HG02678 (cell line): Measurements from ENCODE around the gene FLAD1.

Experiments used
- ATAC-seq: cut with Tn5 transposase; IDR thresholded peaks from one replicate; pipeline ENCODE4 v1.9.1; 2021; ENCODE audit warnings: mild to moderate bottlenecking, moderate library complexity; ENCODE audit not compliant: unreplicated experiment

Gene FLAD1

GRCh38 chr1:154982897-154983648 is at the start of gene FLAD1:
FLAD1 (plus strand) TSS chr1:154983344; CDS start chr1:154983695, 351 bp downstream.
- ATAC-seq, result peak; percentile 99

- ATAC-seq, result no peak
These were observed 48.7 kb upstream of the FLAD1 start for GRCh38 chr1:154934358-154934948.

- no peak for ATAC-seq
These were observed 47.2 kb upstream of the FLAD1 start for GRCh38 chr1:154935749-154936554.

- ATAC-seq, result peak; percentile 79
These were observed 46.5 kb upstream of the FLAD1 start, which contains the start of gene PMVK for GRCh38 chr1:154936555-154937084. PMVK (minus strand) TSS chr1:154936719; CDS start chr1:154936685, 34 bp downstream.

GRCh38 chr1:154937085-154937987 is 45.8 kb upstream of the FLAD1 start:
- ATAC-seq, result peak; percentile 56

- no peak for ATAC-seq
These were observed 45.2 kb upstream of the FLAD1 start for GRCh38 chr1:154937988-154938386.

GRCh38 chr1:154938604-154939399 is 44.3 kb upstream of the FLAD1 start:
- no peak for ATAC-seq

- no peak for ATAC-seq
These were observed 43.0 kb upstream of the FLAD1 start for GRCh38 chr1:154940213-154940560.

- ATAC-seq, result no peak
These were observed 42.4 kb upstream of the FLAD1 start for GRCh38 chr1:154940651-154941194.

- ATAC-seq, result no peak
These were observed 41.7 kb upstream of the FLAD1 start for GRCh38 chr1:154941333-154942013.

GRCh38 chr1:154943649-154944400 is 39.3 kb upstream of the FLAD1 start:
- no peak for ATAC-seq

GRCh38 chr1:154944401-154945159 is 38.6 kb upstream of the FLAD1 start:
- ATAC-seq, result no peak

GRCh38 chr1:154945160-154945961 is 37.8 kb upstream of the FLAD1 start:
- no peak for ATAC-seq

- ATAC-seq, result no peak
These were observed 36.9 kb upstream of the FLAD1 start for GRCh38 chr1:154945962-154946850.

GRCh38 chr1:154948079-154948478 is 35.1 kb upstream of the FLAD1 start:
- no peak for ATAC-seq
